Lower lobe of right lung (tissue), 2 donors: ENCODE results near the gene NCBP3. TPM values are rescaled to one million over a fixed set of nuclear protein-coding genes. Genes with fewer than 3 reads are reported as not detected.

Experiments
- ATAC-seq, 2 donors: fragments of 200-7000 bp; cut with Tn5 transposase; one replicate each; pipeline ENCODE4 v1.9.1; 2020 to 2022; ENCODE audit warnings: mild to moderate bottlenecking in 2 of 2, moderate library complexity in 2 of 2
- DNase-seq: peaks from one replicate; pipeline ENCODE4 v3.0.0-alpha.2; 2020
- H3K27ac ChIP-seq: fragments of 200-600 bp; one replicate; pipeline ENCODE4 v1.8.0; 2022
- H3K27me3 ChIP-seq: fragments of 200-600 bp; one replicate; pipeline ENCODE4 v1.8.0; 2022; ENCODE audit warnings: low read depth
- H3K36me3 ChIP-seq: fragments of 200-600 bp; one replicate; pipeline ENCODE4 v1.8.0; 2022; ENCODE audit warnings: mild to moderate bottlenecking
- H3K4me1 ChIP-seq: fragments of 200-600 bp; one replicate; pipeline ENCODE4 v1.8.0; 2022
- H3K4me3 ChIP-seq: fragments of 200-600 bp; one replicate; pipeline ENCODE4 v1.8.0; 2022; ENCODE audit warnings: mild to moderate bottlenecking
- H3K9me3 ChIP-seq: fragments of 200-600 bp; one replicate; pipeline ENCODE4 v1.8.0; 2022
- CTCF ChIP-seq: fragments of 200-600 bp; IDR thresholded peaks from one replicate; pipeline ENCODE4 v1.8.0; 2022; ENCODE audit warnings: antibody characterized with exemption, mild to moderate bottlenecking
- intact Hi-C: fragments of 100-400 bp; cut with DNase I; formaldehyde crosslinking; loops from one replicate; pipeline ENCODE4 v1.11.0; 2022
- total RNA-seq: library from RNA; stranded (reverse); fragmentation: NEBNext Ultra II Directional; extraction: Animal tissue kit (Norgen Biotek cat#: 25700); gene quantifications from one replicate; pipeline ENCODE4 v1.2.1, GENCODE V29; 2021
- donor health status: DM: no; HTN: yes; CAD: no; lungs with severe emphysema.

Gene NCBP3
- total RNA-seq, 1 donor from 2014 or later = 40.3 TPM

- H3K27ac ChIP-seq = no peak overlapping the region
- H3K36me3 ChIP-seq = peaks cover 7% of the 10 kb centered on the region
- no peaks in the 10 kb centered on the region for H3K27me3 ChIP-seq
- H3K4me3 ChIP-seq = no peak overlapping the region
- no peaks in the 10 kb centered on the region for H3K9me3 ChIP-seq
- no peak for TF ChIP-seq CTCF
- no peak for DNase-seq
- intact Hi-C loops = no loop called here
- peaks cover 44% of the 10 kb centered on the region for H3K4me1 ChIP-seq
- no peak for ATAC-seq
Measured at GRCh38 chr17:3801792-3802191, 44.3 kb downstream of the NCBP3 start.

GRCh38 chr17:3801347-3801746 lies 44.7 kb downstream of the NCBP3 start:
- Histone ChIP-seq H3K4me1 (peaks cover 44% of the 10 kb centered on the region), H3K9me3 (no peaks in the 10 kb centered on the region), H3K27me3 (no peaks in the 10 kb centered on the region), H3K36me3 (peaks cover 2% of the 10 kb centered on the region), H3K27ac (peak overlapping the region; percentile 49), H3K4me3 (no peak overlapping the region)
- intact Hi-C loops = no loop called here
- no peak for ATAC-seq
- no peak for TF ChIP-seq CTCF
- no peak for DNase-seq

- H3K4me3 ChIP-seq = peak within 1 kb of the TSS; percentile 17
- peak within 1 kb of the TSS; percentile 49 for H3K27ac ChIP-seq
- intact Hi-C loops = no loop called here
- H3K4me1 ChIP-seq = peaks cover 44% of the 10 kb centered on the region
- H3K9me3 ChIP-seq = no peaks in the 10 kb centered on the region
- no peak for TF ChIP-seq CTCF
- H3K27me3 ChIP-seq = no peaks in the 10 kb centered on the region
- peak; percentile 69 for DNase-seq
- no peaks in the 10 kb centered on the region for H3K36me3 ChIP-seq
- peak; percentile 6 to 32 for ATAC-seq
Measured at GRCh38 chr17:3800362-3801271, 45.4 kb downstream of the NCBP3 start, which contains the start of gene ITGAE. TSS of gene ITGAE (minus strand) at chr17:3801188. CDS start at chr17:3801144, 44 bp downstream.

- H3K4me3 ChIP-seq = peak overlapping the region; percentile 11
- H3K36me3 ChIP-seq = no peaks in the 10 kb centered on the region
- peaks cover 42% of the 10 kb centered on the region for H3K4me1 ChIP-seq
- intact Hi-C loops = no loop called here
- H3K9me3 ChIP-seq = no peaks in the 10 kb centered on the region
- H3K27me3 ChIP-seq = no peaks in the 10 kb centered on the region
- ATAC-seq (no peak), DNase-seq (no peak)
- peak overlapping the region; percentile 64 for H3K27ac ChIP-seq
- no peak for TF ChIP-seq CTCF
Measured at GRCh38 chr17:3799181-3799945, 46.7 kb downstream of the NCBP3 start.

- H3K4me3 ChIP-seq = peak overlapping the region; percentile 11
- H3K36me3 ChIP-seq = no peaks in the 10 kb centered on the region
- intact Hi-C loops = no loop called here
- TF ChIP-seq CTCF = no peak
- H3K27me3 ChIP-seq = no peaks in the 10 kb centered on the region
- H3K9me3 ChIP-seq = no peaks in the 10 kb centered on the region
- DNase-seq (no peak), ATAC-seq (peak; percentile 28 to 56)
- H3K4me1 ChIP-seq = peaks cover 36% of the 10 kb centered on the region
- H3K27ac ChIP-seq = peak overlapping the region; percentile 64
Measured at GRCh38 chr17:3798273-3799180, 47.5 kb downstream of the NCBP3 start.
